KBM-7 (cell line): Measurements from ENCODE around the gene HS3ST1.
A peak's percentile ranks its signal among the peaks of the same experiment; 100 is the strongest.

Experiments used
- DNase-seq: peaks from one replicate; pipeline ENCODE4 v3.0.0-alpha.2; 2015
- in situ Hi-C: fragments of 300-500 bp; cut with MboI; formaldehyde crosslinking; loops from 2 replicates; pipeline ENCODE4 v1.14.3; 2020; ENCODE audit warnings: low sequenced_read_pairs, low pct_unique_long_range_greater_than_20kb, mixed read lengths

HS3ST1 gene

DNA sequence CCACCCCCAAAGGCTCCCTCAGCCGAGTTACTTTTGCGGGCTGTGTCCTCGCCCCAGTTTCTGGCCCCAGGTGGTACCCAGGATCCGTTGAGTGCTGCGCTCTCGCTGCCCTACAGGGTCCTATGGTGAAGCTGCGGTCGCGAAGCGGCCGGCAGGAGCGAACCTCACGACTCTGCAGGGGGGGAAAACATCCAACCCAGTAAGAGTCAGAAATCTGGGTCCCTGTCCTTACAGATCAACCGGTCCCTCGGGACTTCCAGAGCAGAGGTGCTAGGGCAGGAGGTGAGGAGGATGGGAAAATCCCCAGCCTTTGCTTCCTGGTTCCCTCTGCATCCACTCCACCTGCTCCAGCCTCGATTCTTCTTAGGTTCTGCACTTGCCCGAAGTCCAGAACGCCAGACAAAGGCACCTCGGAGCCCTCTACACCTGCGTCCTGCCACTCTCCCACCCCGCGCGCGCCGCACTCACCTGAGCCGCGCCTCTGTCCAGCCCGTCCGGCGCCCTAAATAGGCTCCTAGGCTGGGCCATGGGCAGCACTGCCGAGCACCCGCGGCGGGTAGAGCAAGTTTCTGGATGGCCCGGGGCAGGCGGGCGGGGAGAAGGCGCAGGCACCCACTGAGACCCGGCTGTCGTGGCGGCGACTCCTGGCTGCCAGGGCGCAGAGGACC lies at the start of gene HS3ST1:
Gene HS3ST1, minus strand, starts transcription at position 664 of the 668 bp plus-strand sequence. CDS start 28,889 bp downstream, outside the sequence.
- in situ Hi-C loops: no loop called here
- no peak for DNase-seq

DNA sequence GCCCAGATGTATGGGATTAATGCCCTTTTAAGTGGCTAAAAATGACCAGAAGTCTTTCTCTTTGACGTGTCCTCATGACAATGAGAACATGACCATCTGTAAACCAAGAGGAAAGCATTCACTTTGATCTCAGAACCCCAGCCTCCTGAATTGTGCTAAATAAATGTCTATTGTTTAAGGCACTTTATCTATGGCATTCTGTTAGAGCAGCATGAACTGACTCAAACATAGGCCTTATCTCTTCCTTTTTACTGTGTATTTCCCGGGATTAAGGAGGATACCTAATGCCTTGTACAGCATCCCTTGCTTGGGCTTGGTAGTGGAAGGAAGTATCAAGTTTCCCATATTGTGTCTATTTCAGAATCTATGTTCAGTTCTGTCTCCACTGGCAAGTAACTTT lies 47.2 kb upstream of the HS3ST1 start:
- no peak for DNase-seq
- in situ Hi-C loops: no loop called here

DNA sequence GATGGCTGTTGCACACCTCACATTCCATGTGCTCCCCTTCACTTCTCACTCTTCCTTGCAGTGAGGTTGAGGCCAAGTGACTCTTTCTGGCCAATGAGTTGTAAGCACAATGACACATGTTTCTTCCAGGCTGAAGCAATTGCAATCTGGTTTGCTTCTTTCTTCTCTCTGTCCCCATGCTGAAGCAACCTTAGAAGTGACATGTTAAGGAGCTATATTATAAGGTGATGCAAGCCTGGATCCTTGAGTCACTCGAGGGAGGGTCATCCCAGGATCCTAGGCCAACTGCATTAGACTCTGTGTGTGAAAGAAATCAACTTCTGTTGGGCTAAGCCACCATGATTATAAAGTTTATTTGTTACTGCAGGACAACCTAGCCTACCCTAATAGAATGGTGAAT lies 45.5 kb upstream of the HS3ST1 start:
- in situ Hi-C loops: no loop called here
- no peak for DNase-seq

DNA sequence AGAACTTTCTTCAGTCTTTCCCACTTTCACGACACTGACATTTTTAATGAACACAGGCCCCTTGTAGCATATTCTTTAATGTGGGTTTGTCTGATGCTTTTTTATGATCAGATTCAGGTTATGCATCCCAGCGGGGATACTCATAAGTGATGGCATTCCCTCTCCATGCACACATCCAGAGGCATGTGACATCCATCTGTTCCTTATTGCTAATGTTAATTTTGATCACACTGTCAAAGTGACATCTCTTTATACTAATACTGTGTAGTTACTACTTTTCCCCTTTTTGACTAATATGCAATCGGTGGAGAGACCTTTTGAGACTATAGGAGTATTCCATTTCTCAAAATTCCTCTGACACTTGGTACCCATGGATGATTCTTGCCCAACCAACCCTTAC lies 43.8 kb upstream of the HS3ST1 start:
- in situ Hi-C loops: no loop called here
- DNase-seq: no peak

DNA sequence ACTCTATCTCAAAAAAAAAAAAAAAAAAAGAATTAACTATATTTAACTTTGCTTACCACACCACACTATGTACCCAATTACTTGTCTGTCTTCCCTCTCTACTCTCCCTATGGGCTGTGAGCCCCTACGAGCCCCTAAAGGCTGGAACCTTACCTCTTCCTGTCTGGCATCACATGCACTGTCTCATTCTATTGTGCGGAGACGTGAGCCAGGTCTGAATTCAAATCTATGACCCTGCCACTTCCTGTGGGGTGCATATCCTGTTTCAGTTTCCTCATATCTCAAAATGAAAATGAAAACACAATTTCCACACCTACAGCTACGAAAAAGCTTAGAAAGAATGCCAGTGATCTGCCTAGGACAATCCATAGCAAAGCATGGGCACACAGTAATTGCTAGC lies 42.9 kb upstream of the HS3ST1 start:
- peak; percentile 10 for DNase-seq
- in situ Hi-C loops: no loop called here

DNA sequence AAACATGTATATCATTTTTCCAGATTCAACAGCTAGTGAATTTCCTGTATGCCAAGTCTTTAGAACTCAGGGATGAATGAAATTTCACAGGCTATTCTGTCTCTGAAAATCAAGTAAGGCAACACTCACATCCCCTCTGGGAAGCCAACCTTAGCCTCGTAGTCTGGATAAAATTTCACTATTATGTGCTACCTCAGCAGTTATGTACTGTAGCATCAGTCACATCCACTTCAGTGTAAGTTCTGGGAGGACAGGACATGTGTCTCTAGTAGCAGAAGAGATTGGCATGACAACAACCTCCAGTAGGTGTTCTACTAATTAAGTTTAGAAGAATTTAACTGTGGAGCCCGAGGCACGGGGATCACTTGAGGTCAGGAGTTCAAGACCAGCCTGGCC lies 42.4 kb upstream of the HS3ST1 start:
- no peak for DNase-seq
- in situ Hi-C loops: no loop called here

DNA sequence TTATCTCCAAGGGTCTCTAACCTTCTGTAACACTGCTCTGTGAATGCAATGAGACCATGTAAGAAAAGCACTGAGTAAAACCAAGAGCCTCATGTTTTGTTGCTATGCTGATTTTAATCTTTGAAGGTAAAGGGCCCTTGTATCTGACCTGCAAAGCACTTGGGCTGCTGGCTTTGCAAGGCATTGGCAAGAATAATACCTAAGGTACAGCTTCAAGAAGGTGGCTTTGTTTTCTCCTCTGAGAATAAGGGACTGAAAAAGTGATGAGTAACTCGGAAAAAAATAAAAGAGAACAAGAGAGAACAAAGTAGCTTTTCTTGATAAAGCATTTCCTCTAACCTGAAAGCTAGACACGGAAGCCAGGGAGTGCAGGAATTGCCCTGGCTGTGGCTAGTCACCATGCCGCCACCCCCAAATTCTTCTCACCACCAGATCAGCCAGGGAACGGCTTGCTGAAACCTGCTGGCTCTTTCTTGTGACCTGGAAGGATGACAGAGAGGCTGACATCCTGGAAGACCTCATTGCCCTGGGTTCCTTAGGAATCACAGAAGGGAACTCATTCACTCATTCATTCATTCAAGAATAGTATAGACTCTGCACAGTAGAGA lies 41.8 kb upstream of the HS3ST1 start:
- no peak for DNase-seq
- in situ Hi-C loops: no loop called here

DNA sequence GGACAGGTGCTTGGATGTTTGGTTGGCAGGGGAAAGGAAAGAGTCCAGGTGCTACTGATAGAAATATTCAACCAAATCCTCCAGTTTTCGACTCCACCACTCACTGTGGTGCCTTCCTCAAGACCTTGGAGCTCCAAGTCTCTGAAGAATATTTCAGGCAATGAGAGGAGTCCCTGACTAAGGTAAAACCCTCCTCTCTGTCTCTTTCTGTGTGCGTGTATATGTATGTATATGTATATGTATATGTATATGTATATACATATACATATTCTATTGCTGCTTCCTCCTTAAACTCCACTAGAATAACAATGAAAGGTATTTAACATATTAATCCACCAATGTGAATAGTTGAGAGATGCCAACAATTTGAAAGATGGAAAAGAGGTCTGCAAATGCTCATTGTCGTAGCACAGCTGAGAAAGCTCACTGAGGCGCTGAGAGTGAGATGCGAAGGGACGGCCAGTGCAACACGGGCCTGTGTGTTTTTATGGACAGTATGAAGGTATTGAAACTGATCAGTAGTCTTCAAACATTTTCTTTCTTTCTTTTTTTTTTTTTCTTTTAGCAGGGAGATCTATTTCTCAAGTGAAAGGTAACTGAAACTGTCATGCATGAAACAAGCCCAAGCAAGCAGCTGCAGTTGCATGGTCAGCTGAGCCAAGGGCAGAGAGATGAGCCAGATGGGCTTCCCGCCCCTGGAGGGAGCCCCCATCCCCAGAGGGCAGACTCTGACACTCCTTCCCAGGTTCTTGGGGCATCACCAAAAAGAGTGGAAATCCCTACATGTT lies 41.1 kb upstream of the HS3ST1 start:
- DNase-seq: no peak
- in situ Hi-C loops: no loop called here

DNA sequence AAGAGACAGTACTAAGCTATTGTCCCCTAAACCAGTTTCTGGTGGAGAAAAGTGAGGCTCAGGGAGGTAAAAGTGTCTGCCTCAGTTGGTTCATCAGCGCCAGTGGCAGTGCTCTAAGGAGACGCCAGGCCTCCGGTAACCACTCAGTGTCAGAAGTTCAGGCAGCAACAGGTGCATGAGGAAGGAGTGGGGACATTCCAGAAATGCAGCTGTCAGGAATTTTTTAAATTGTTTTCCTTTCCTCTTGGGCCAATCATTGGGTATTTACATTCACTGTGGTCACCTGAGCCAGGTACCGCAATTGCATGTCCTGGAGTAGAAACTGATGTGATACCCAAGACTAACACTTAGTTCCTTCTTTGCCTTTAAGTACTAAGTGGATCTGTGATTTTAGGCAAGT lies 40.2 kb upstream of the HS3ST1 start:
- in situ Hi-C loops: no loop called here
- DNase-seq: no peak

DNA sequence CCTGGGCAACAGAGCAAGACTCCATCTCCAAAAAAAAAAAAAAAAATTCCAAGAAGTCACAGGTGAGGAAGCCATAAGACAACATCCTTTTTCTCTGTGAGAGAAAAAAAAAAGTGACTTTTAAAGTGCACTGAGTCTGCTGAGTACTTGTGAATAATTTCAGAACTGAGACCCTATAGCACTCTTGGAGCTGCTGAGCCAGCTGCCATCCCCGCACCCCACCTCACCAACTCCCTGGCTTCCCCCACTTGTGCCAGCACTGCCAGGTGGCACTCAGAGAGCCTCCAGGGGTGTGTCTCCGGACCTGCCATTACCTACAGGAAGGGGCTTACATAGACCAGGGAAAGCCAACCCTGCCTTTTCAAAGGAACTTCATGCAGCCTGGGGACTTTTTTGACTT lies 39.2 kb upstream of the HS3ST1 start:
- DNase-seq: no peak
- in situ Hi-C loops: no loop called here

DNA sequence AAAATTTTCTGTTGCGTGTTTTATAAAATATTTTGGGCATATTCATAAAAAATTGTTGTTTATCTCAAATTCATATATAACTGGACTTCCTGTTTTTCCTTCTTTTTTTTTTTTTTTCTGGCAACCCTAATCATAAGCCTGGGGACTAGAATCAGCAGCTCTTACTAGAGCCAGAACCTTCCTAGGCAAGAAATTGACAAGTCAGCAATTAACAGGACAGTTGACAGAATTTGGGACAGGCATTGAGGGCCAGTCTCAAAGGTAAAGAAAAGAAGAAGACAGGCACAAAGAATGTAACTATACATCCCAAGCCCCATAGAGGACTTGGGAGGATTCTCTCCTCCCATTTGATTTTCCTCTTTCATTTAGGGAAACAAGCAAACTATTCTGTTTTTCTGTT lies 35.0 kb upstream of the HS3ST1 start:
- in situ Hi-C loops: no loop called here
- no peak for DNase-seq

DNA sequence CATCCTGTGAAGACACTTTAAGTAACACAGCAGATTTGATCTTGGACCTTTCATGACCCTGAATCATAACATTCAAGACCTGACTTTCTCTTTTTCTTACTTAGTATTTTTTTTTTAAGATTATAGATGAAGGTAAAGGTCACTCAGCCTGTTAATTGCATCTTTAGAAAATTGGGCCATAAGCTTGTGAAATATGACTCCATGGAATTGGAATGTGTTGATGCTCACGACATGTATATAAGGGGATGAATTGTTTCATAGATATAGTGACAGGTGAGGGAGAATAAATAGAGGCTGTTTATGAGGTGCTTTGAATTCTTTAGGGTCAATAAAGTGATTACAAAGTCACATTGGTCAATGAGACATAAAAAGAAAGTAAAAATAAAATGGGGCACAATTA lies 27.7 kb upstream of the HS3ST1 start:
- in situ Hi-C loops: no loop called here
- DNase-seq: no peak

DNA sequence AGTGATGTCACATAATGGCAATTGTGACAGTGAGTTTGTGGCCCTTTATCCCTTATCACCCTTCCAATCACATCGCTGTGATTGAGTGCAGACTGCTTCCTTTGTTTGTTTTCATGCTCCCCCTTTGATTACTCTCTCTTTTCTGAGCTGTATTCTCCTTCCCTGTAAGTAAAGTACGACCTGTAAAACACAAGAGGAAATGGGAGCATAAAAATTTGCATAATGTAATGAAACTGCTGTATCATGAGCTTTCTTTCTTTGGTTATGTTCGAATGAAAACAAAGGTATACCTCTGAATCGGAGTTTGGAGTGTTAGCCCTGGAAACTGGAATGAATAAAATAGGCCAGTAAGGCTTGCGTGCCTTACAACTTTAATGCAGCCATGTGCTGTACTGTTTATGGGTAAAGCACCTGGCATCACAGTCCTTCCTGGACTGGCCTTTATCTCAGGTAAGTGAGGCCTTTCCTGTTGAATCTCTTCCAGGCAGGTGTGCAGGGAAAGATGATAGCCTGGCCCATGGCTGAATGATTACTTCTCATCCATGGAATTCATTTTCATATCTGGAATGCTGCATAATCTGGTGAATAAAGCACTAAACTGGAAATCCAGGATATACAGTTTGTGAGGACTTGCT lies 26.6 kb upstream of the HS3ST1 start:
- in situ Hi-C loops: no loop called here
- DNase-seq: no peak

DNA sequence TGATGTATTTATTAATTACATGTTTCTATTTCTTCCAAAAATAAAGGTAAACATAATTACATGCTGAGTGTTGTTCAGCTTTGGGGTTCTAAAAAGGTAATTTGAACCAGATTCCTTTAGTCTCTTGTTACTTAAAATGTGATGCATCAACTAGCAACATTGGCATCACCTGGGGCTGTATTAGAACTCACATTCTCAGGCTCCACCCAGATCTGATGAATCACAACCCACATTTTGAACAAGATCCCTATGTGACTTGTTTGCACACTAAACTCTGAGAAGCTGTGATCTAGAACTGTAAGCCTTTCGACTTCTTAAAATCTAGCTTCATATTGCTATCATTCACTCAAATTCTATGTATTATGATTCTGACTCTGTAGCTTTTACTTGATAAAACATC lies 23.0 kb upstream of the HS3ST1 start:
- in situ Hi-C loops: no loop called here
- no peak for DNase-seq

DNA sequence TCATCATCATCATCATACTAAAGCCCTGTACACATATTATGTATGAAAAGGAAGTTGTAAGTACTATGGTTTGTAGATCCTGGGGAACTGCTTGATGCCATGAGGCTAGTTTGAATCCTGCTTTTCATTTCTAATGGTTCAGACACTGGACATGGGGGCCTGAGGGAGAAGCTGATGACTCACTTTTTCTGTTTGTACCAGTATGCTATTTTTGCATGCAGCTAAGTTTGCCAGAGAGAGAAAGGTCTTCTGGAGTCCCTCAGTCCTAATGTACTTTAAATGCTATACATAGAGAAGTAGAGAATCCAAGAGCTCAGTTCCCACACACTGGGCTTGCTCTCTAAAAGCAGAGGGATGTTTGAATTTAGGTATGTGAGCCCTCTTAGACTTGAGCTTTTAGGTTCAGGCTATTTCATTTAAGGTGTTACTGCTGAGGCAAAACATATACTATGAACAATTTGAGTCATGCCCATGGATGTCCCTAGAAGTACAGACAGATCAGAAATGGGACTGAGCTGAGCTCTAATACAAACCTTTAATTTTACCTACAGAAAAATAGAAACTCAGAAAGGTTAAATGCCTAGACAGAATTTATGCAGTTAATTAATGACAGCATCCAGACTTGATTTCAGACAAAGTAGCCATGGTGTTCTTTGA lies 17.6 kb upstream of the HS3ST1 start:
- no peak for DNase-seq
- in situ Hi-C loops: no loop called here

DNA sequence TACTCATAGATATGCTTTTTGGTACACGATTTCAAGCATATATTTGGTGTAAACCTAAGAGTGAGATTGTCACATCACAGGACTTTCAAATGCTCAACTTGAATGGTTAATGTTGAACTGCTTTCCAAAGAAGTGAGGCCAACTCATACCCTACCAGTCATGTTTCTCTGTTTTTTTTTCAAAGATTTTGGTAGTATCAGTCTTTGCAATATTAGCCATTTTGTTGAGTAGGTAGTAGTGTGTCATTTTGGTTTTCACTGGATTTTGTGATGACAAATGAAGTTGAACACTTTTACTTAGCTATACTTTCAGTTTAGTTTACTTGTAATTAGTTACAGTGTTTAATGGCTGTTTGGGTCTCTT lies 12.5 kb upstream of the HS3ST1 start:
- DNase-seq: no peak
- in situ Hi-C loops: no loop called here

DNA sequence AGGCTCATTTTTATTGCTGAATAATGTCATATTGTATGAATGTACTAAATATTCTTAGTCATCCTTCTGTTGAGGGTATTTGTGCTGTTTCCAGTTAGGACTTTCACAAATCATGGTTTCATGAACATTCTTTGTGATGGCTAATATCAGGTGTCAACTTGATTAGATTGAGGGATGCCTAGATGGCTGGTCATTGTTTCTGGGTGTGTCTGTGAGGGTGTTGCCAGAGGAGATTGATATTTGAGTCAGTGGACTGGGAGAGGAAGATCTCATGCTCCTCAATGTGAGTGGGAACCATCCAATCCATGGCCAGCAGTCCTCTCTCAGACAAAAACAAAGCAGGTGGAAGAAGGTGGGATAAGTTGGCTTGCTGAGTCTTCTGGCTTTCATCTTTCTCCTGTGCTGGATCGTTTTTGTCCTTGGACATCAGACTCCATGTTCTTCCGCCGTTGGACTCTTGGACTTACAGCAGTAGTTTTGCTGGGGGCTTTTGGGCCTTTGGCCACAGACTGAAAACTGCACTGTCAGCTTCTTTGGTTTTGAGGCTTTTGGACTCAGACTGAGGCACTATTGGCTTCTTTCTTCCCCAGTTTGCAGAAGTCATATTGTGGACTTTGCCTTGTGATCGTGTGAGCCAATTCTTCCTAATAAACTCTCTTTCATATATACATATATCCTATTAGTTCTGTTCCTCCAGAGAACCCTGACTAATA lies 11.9 kb upstream of the HS3ST1 start:
- in situ Hi-C loops: no loop called here

DNA sequence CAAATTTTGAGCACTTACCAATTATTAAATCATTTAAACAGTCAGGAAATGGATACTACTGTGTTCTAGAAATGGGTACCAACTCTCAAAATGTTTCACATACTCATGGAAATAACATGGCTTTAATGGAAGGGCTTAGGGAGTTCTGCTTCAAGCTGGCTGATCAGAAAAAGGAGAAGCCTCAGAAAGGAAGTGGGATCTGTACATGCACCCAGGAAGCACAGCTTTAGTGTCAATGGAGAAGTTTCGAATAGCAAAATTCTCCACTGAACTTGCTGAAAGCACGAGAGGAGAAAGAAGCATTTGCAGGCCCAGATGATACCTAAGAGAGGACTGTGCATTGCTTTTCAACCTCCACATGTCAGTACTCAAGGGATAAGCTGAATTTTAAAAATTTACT lies 11.1 kb upstream of the HS3ST1 start:
- DNase-seq: no peak
- in situ Hi-C loops: no loop called here

More for the DNA sequence above, 11.9 kb upstream of the HS3ST1 start:
- DNase-seq: no peak

DNA sequence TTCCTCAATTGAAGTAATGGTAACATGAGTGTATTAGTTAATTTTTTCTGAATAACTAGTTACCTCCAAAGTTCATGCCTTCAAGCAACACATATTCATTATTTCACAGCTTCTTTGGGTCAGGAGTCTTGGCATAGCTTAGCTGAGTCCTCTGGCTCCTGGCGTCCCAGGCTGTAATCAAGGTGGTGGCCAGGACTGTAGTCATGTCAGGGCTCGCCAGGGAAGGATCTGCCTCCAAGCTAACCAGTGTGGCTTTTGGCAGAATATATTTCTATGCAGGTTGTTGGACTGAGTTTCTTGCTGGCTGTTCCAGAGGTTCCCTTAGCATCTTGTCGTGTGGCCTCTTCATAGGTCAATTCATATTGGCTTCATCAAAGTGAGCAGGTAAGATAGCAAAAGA lies 10.0 kb upstream of the HS3ST1 start:
- no peak for DNase-seq
- in situ Hi-C loops: no loop called here
